Neuronal stem cell (in vitro differentiated cells): Measurements from ENCODE around the gene RYR2.
"Not testable (repeated sequence)": the region's sequence is repeated elsewhere in the genome, so short reads cannot be mapped to it uniquely, and the experiment has no call there.

ENCODE experiments used
- DNase-seq: peaks from one replicate; pipeline ENCODE4 v3.0.0-alpha.2; 2013; ENCODE audit warnings: low spot score
- H2AFZ ChIP-seq: one replicate; pipeline ENCODE4 v1.6.1; 2013; ENCODE audit warnings: mild to moderate bottlenecking, low read length, inconsistent platforms
- H2AK5ac ChIP-seq: 2 replicates; pipeline ENCODE4 v1.6.1; 2013; ENCODE audit warnings: low read depth, mild to moderate bottlenecking, inconsistent platforms, low read length, moderate library complexity, mixed read lengths
- H2BK120ac ChIP-seq: 2 replicates; pipeline ENCODE4 v1.6.1; 2013; ENCODE audit warnings: low read depth, mild to moderate bottlenecking, inconsistent platforms, low read length, moderate library complexity, mixed read lengths
- H2BK12ac ChIP-seq: one replicate; pipeline ENCODE4 v1.6.1; 2013; ENCODE audit warnings: low read length, inconsistent platforms
- H2BK15ac ChIP-seq: 2 replicates; pipeline ENCODE4 v1.6.1; 2013; ENCODE audit warnings: mild to moderate bottlenecking, low read length, inconsistent platforms, mixed read lengths
- H2BK5ac ChIP-seq: one replicate; pipeline ENCODE4 v1.6.1; 2013; ENCODE audit warnings: inconsistent platforms, mild to moderate bottlenecking, low read length, moderate library complexity
- H3K14ac ChIP-seq: one replicate; pipeline ENCODE4 v1.6.1; 2013; ENCODE audit warnings: low read length, inconsistent platforms
- H3K18ac ChIP-seq: 2 replicates; pipeline ENCODE4 v1.6.1; 2013; ENCODE audit warnings: low read length, inconsistent platforms
- H3K23ac ChIP-seq: 2 replicates; pipeline ENCODE4 v1.6.1; 2013; ENCODE audit warnings: low read depth, mild to moderate bottlenecking, mixed read lengths, low read length, inconsistent platforms; ENCODE audit not compliant: poor library complexity
- H3K27ac ChIP-seq: replicated peaks from 3 replicates; pipeline ENCODE4 v1.5.1; 2013; ENCODE audit warnings: low read length, inconsistent platforms
- H3K27me3 ChIP-seq, 3 experiments: 2 replicates each; pipeline ENCODE4 v1.6.1; 2013; ENCODE audit warnings: low read length in 3 of 3, mild to moderate bottlenecking in 2 of 3, inconsistent platforms in 1 of 3, low read depth in 1 of 3, mixed read lengths in 1 of 3, moderate library complexity in 1 of 3; ENCODE audit not compliant: control insufficient read depth in 3 of 3, insufficient read depth in 3 of 3
- H3K36me3 ChIP-seq, 2 donors: replicated peaks in 1 of 2; 2 replicates each; pipeline ENCODE4 v1.6.1; 2013; ENCODE audit warnings: low read length in 2 of 2; ENCODE audit not compliant: control insufficient read depth in 2 of 2, insufficient read depth in 2 of 2
- H3K4ac ChIP-seq: 2 replicates; pipeline ENCODE4 v1.6.1; 2013; ENCODE audit warnings: inconsistent platforms, mild to moderate bottlenecking, low read length, moderate library complexity
- H3K4me1 ChIP-seq, 2 donors: 1 replicate in 1 of 2; 2 replicates in 1 of 2; pipeline ENCODE4 v1.6.1; 2013; ENCODE audit warnings: low read length in 2 of 2, low read depth in 1 of 2; ENCODE audit not compliant: control insufficient read depth in 2 of 2, insufficient read depth in 1 of 2
- H3K4me2 ChIP-seq: one replicate; pipeline ENCODE4 v1.6.1; 2013; ENCODE audit warnings: mild to moderate bottlenecking, low read length, inconsistent platforms; ENCODE audit not compliant: insufficient read depth, poor library complexity, severe bottlenecking
- H3K4me3 ChIP-seq, 2 donors: 2 replicates each; pipeline ENCODE4 v1.5.1; 2013; ENCODE audit warnings: low read length in 2 of 2, mild to moderate bottlenecking in 2 of 2, inconsistent platforms in 1 of 2, moderate library complexity in 1 of 2
- H3K79me1 ChIP-seq: one replicate; pipeline ENCODE4 v1.6.1; 2013; ENCODE audit warnings: low read depth, mild to moderate bottlenecking, inconsistent platforms, low read length, moderate library complexity
- H3K9ac ChIP-seq: one replicate; pipeline ENCODE4 v1.6.1; 2013; ENCODE audit warnings: mild to moderate bottlenecking, low read depth, low read length, inconsistent platforms; ENCODE audit not compliant: poor library complexity
- H3K9me3 ChIP-seq, 2 donors: replicated peaks in 1 of 2; 2 replicates each; pipeline versions ENCODE3 to v1.6.1; 2013; ENCODE audit warnings: low read length in 2 of 2, mild to moderate bottlenecking in 2 of 2, inconsistent platforms in 1 of 2, low read depth in 1 of 2, mixed read lengths in 1 of 2, moderate library complexity in 1 of 2; ENCODE audit not compliant: control insufficient read depth in 2 of 2, insufficient read depth in 1 of 2
- H4K8ac ChIP-seq: one replicate; pipeline ENCODE4 v1.6.1; 2013; ENCODE audit warnings: low read depth, mild to moderate bottlenecking, inconsistent platforms, low read length, moderate library complexity
- H4K91ac ChIP-seq: one replicate; pipeline ENCODE4 v1.6.1; 2013; ENCODE audit warnings: low read length, low read depth, mild to moderate bottlenecking, inconsistent platforms; ENCODE audit not compliant: poor library complexity
- WGBS, 2 donors: extraction: QIAGEN DNeasy Blood & Tissue Kit; methylation state at CpG; one replicate each; pipeline ENCODE4 v1.1.7; 2013; ENCODE audit warnings: missing lambda C conversion rate in 2 of 2, mixed read lengths in 1 of 2; ENCODE audit not compliant: insufficient read length in 2 of 2, insufficient replicate concordance in 1 of 2; ENCODE audit errors: extremely low coverage in 2 of 2; 5-methylcytosine and 5-hydroxymethylcytosine counted together

RYR2 gene

DNA sequence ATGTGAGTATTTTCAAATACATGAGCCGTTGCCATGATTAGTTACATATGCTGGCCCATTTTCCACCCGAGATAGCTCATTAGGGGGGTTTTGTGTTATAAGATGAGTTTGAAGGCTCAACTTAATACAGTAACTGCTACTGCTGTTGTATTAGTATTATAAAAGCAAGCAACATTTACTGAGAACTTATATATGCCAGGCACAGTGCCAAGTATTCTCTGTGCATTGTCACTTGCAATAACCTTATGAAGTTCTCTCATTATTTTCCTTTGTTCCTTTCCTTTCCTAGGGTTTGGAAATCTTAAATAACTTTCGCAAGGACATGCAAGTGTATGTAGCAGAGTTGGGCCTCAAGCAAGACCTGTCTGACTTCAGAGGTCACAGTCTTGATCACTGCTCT is 107.9 kb downstream of the RYR2 start:
- no peak for DNase-seq
- H3K36me3 ChIP-seq: no peaks in the 10 kb centered on the region
- H2BK15ac ChIP-seq: no peak overlapping the region
- no peak overlapping the region for H2AFZ ChIP-seq
- no peak overlapping the region for H2AK5ac ChIP-seq
- H3K4ac ChIP-seq: no peak overlapping the region
- no peak overlapping the region for H3K4me3 ChIP-seq
- no peak overlapping the region for H3K9ac ChIP-seq
- no peak overlapping the region for H3K14ac ChIP-seq
- no peak overlapping the region for H4K91ac ChIP-seq
- H3K4me1 ChIP-seq: no peaks in the 10 kb centered on the region
- H3K18ac ChIP-seq: no peak overlapping the region
- H3K23ac ChIP-seq: no peak overlapping the region
- no peak overlapping the region for H4K8ac ChIP-seq
- no peak overlapping the region for H3K27ac ChIP-seq
- WGBS, 2 donors: no CpG with 5 or more reads among the region's 3 CpGs
- H3K4me2 ChIP-seq: no peak overlapping the region
- no peak overlapping the region for H2BK5ac ChIP-seq
- no peak overlapping the region for H2BK12ac ChIP-seq
- H3K27me3 ChIP-seq: no peaks in the 10 kb centered on the region
- no peak overlapping the region for H2BK120ac ChIP-seq
- no peaks in the 10 kb centered on the region for H3K9me3 ChIP-seq
- no peaks in the 10 kb centered on the region for H3K79me1 ChIP-seq

DNA sequence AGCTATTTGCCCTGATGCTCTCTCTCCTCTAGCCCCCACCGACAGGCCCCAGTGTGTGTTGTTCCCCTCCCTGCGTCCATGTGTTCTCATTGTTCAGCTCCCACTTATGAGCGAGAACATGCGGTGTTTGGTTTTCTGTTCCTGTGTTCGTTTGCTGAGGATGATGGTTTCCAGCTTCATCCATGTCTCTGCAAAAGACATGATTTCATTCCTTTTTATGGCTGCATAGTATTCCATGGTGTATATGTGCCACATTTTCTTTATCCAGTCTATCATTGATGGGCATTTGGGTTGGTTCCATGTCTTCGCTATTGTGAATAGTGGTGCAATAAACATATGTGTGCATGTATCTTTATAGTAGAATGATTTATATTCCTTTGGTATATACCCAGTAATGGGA is 110.0 kb downstream of the RYR2 start:
- not testable (repeated sequence) for H3K4ac ChIP-seq, H2BK120ac ChIP-seq, H3K36me3 ChIP-seq, DNase-seq, H3K27ac ChIP-seq, H3K14ac ChIP-seq, H3K79me1 ChIP-seq, H3K27me3 ChIP-seq, H2BK15ac ChIP-seq, H3K23ac ChIP-seq, H2BK12ac ChIP-seq, H3K4me1 ChIP-seq, H3K9me3 ChIP-seq, H2AK5ac ChIP-seq, H4K8ac ChIP-seq, H3K9ac ChIP-seq, H4K91ac ChIP-seq, H2AFZ ChIP-seq, H3K4me2 ChIP-seq, H2BK5ac ChIP-seq, H3K4me3 ChIP-seq, H3K18ac ChIP-seq
- WGBS, 2 donors: no CpG with 5 or more reads among the region's 6 CpGs

DNA sequence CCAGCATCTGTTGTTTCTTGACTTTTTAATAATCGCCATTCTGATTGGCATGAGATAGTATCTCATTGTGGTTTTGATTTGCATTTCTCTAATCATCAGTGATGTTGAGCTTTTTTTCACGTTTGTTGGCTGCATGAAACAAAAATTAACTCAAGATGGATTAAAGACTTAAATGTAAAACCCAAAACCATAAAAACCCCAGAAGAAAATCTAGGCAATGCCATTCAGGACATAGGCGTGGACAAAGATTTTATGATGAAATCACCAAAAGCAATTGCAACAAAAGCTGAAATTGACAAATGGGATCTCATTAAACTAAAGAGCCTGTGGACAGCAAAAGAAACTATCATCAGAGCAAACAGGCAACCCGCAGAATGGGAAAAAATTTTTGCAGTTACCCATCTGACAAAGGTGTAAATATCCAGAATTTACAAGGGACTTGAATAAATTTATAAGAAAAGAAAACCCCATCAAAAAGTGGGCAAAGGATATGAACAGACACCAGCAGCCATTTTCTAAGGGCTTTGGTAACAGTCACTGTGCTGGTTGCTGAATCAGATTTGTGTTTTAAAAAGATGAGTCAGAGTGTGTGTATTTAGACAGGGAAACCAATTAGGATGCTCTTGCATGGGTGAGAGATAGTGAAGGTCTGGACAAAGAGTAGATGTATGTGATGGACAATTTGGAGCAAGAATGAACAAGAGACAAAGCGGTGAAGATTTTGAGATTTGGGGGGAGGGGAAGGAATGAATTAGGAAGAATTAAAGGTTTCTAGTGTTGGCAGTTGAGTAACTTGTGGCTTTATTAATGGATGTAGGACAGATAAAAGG is 110.7 kb downstream of the RYR2 start:
- no peak overlapping the region for H3K18ac ChIP-seq
- no peak overlapping the region for H2BK15ac ChIP-seq
- H2AK5ac ChIP-seq: no peak overlapping the region
- no peak overlapping the region for H2BK120ac ChIP-seq
- no peak overlapping the region for H3K4me2 ChIP-seq
- no peak overlapping the region for H3K4ac ChIP-seq
- H2BK5ac ChIP-seq: no peak overlapping the region
- DNase-seq: no peak
- no peak overlapping the region for H3K27ac ChIP-seq
- no peak overlapping the region for H3K4me3 ChIP-seq
- H3K23ac ChIP-seq: no peak overlapping the region
- H2BK12ac ChIP-seq: no peak overlapping the region
- H3K36me3 ChIP-seq: no peaks in the 10 kb centered on the region
- H4K8ac ChIP-seq: no peak overlapping the region
- no peak overlapping the region for H2AFZ ChIP-seq
- H3K79me1 ChIP-seq: no peaks in the 10 kb centered on the region
- H3K9me3 ChIP-seq: no peaks in the 10 kb centered on the region
- H3K4me1 ChIP-seq: no peaks in the 10 kb centered on the region
- H3K14ac ChIP-seq: no peak overlapping the region
- H3K9ac ChIP-seq: no peak overlapping the region
- no peaks in the 10 kb centered on the region for H3K27me3 ChIP-seq
- H4K91ac ChIP-seq: no peak overlapping the region
- 100% methylated on average over 1 of the region's 5 CpGs for WGBS, 2 donors

DNA sequence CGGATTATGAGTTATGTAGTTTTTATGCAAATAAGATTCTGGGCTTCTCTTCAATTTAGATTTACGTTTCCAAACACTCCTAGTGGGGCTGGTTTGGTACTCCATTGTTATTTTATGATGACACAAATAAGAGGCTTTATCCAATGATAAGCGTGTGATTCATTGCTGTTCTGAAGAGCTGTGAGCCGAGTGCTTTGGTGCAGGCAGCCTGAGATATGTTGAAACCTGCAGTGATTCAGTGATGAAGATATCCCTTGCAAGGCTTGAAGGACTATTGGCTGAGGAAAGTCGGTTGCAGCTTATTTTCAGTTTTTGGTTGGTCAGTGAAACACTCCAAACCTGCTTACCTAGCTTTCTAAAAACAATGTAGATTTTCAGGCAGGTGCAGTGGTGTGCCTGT is 112.2 kb downstream of the RYR2 start:
- WGBS, 2 donors: no CpG with 5 or more reads among the region's 5 CpGs
- Histone ChIP-seq H3K23ac (no peak overlapping the region), H2BK12ac (no peak overlapping the region), H3K14ac (no peak overlapping the region), H3K36me3 (no peaks in the 10 kb centered on the region), H2BK120ac (no peak overlapping the region), H3K4me3 (no peak overlapping the region), H3K18ac (no peak overlapping the region), H3K27me3 (no peaks in the 10 kb centered on the region), H3K9me3 (no peaks in the 10 kb centered on the region), H2AFZ (no peak overlapping the region), H4K8ac (no peak overlapping the region), H3K4me1 (no peaks in the 10 kb centered on the region), H3K9ac (no peak overlapping the region), H4K91ac (no peak overlapping the region), H2AK5ac (no peak overlapping the region), H2BK5ac (no peak overlapping the region), H3K4me2 (no peak overlapping the region), H3K4ac (no peak overlapping the region), H3K27ac (no peak overlapping the region), H2BK15ac (no peak overlapping the region), H3K79me1 (no peaks in the 10 kb centered on the region)
- DNase-seq: no peak
